ENCODE data around the gene IRX6. TPM values are rescaled to one million over a fixed set of nuclear protein-coding genes. Genes with fewer than 3 reads are reported as not detected.

Gene IRX6
- not detected in 2 replicates for total RNA-seq (2021)
- not detected for Bru-seq, nascent RNA
- BruChase-seq, experiment 1, labeled RNA remaining after a 2-hour chase = not detected
- not detected for BruChase-seq, experiment 2, labeled RNA remaining after a 6-hour chase
- long read RNA-seq = 0 reads

DNA sequence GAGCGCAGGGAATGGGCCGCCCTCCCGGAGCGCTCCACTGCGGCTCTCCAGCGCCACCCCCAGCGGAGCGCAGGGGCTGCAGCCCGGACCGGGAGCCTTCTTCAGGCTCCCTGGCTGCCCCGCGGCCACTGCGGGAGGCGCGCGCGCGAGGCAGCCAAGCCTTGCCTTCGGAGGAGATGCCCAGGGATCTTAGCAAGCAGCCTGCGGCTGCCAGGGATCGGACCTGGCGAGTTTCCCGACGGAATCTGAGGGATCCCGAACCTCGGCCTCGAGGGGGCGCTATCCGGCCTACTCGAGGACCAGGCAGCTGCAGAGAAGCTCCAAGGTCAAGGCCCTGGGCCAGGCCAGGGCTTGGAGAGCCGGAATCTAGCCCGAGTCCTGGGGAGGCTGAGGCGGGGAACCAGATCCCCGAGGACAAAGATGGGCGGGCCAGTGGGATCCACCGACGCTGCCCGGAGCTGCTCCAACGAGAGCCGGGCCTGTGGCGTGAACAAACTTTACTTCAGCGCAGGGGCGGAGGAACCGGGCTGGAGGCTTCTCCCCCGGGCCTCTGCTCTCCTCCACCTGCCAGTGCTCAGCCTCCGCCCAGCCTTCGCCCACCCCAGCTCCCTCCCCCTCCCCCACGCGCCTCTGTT is at the start of gene IRX6:
IRX6 (plus strand) TSS at position 567 of the 635 bp plus-strand sequence. CDS start 889 bp downstream, outside the sequence.
- ChIA-PET CTCF (no interaction called here), POLR2A (ENCODE audit: unreplicated experiment) (no interaction called here)
- H3K36me3 ChIP-seq (ENCODE audit: low read depth) = no peaks in the 10 kb centered on the region
- no peak within 1 kb of the TSS for H3K4me2 ChIP-seq
- no peaks in the 10 kb centered on the region for H3K79me2 ChIP-seq (ENCODE audit: low read depth)
- H3F3A ChIP-seq (ENCODE audit: insufficient read depth, low read depth) = no peaks in the 10 kb centered on the region
- H3K9me2 ChIP-seq (ENCODE audit: insufficient read depth) = no peaks in the 10 kb centered on the region
- no peak within 1 kb of the TSS for H2AFZ ChIP-seq
- no peak within 1 kb of the TSS for H3K4me3 ChIP-seq
- H3K4me1 ChIP-seq (replicated peaks; ENCODE audit: insufficient read depth) = peaks cover 9% of the 10 kb centered on the region
- H4K20me1 ChIP-seq (ENCODE audit: insufficient read depth) = no peaks in the 10 kb centered on the region
- H3K9me3 ChIP-seq (ENCODE audit: insufficient read depth, low read depth) = no peaks in the 10 kb centered on the region
- intact Hi-C loops (cut with micrococcal nuclease; ENCODE audit: unreplicated experiment) = no loop called here
- no peaks in the 10 kb centered on the region for H3K27me3 ChIP-seq (ENCODE audit: insufficient read depth, low read depth)
- no peak within 1 kb of the TSS for H3K27ac ChIP-seq
- BruUV-seq (replicated peaks) = no TSS peak
- TF ChIP-seq EZH2 (IDR thresholded peaks at IDR 0.05; ENCODE audit: low read depth) (no peak), CTCF (conservative IDR thresholded peaks at IDR 0.05) (no peak; the same call in 1 of the 2 replicates)
- DNase-seq = no peak

DNA sequence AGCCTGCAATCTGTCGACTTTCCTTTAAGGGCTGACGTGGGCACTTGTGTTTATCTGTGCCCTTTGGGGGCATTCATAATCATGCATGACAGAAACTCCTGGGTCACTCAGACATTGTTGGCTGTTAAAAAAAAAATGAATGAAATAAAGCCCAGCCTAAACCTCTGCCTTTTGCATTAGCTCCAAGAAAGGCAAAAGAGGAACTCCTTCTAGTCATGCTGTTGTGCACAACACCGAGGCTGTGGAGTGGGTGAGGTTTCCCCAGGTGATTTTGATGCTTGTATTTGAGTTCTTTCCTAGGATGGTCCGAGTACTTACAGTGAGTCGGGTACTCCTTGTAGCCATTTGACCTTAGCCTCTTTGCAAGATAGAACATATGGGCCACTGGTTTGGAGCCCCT is 49.6 kb upstream of the IRX6 start:
- H3F3A ChIP-seq (ENCODE audit: insufficient read depth, low read depth) = no peaks in the 10 kb centered on the region
- no peak overlapping the region for H3K4me3 ChIP-seq
- H3K9me3 ChIP-seq (ENCODE audit: insufficient read depth, low read depth) = no peaks in the 10 kb centered on the region
- intact Hi-C loops (cut with micrococcal nuclease; ENCODE audit: unreplicated experiment) = no loop called here
- no peaks in the 10 kb centered on the region for H3K27me3 ChIP-seq (ENCODE audit: insufficient read depth, low read depth)
- H3K4me2 ChIP-seq = no peak overlapping the region
- DNase-seq = no peak
- CTCF ChIA-PET = no interaction called here
- H3K27ac ChIP-seq = no peak overlapping the region
- H3K4me1 ChIP-seq (replicated peaks; ENCODE audit: insufficient read depth) = peaks cover 11% of the 10 kb centered on the region
- H3K9me2 ChIP-seq (ENCODE audit: insufficient read depth) = no peaks in the 10 kb centered on the region
- no TSS peak for BruUV-seq (replicated peaks)
- H2AFZ ChIP-seq = no peak overlapping the region
- TF ChIP-seq CTCF (conservative IDR thresholded peaks at IDR 0.05) = no peak
- no peak for TF ChIP-seq EZH2 (IDR thresholded peaks at IDR 0.05; ENCODE audit: low read depth)
- POLR2A ChIA-PET (ENCODE audit: unreplicated experiment) = no interaction called here
- no peaks in the 10 kb centered on the region for H3K79me2 ChIP-seq (ENCODE audit: low read depth)
- no peaks in the 10 kb centered on the region for H4K20me1 ChIP-seq (ENCODE audit: insufficient read depth)
- H3K36me3 ChIP-seq (ENCODE audit: low read depth) = no peaks in the 10 kb centered on the region

- Histone ChIP-seq H3K9me2 (ENCODE audit: insufficient read depth) (no peaks in the 10 kb centered on the region), H3K36me3 (ENCODE audit: low read depth) (no peaks in the 10 kb centered on the region), H4K20me1 (ENCODE audit: insufficient read depth) (no peaks in the 10 kb centered on the region), H3F3A (ENCODE audit: insufficient read depth, low read depth) (no peaks in the 10 kb centered on the region), H3K4me3 (no peak overlapping the region), H3K27ac (no peak overlapping the region), H3K4me2 (no peak overlapping the region), H3K27me3 (ENCODE audit: insufficient read depth, low read depth) (no peaks in the 10 kb centered on the region), H2AFZ (no peak overlapping the region), H3K4me1 (replicated peaks; ENCODE audit: insufficient read depth) (peaks cover 11% of the 10 kb centered on the region), H3K9me3 (ENCODE audit: insufficient read depth, low read depth) (no peaks in the 10 kb centered on the region), H3K79me2 (ENCODE audit: low read depth) (no peaks in the 10 kb centered on the region)
- intact Hi-C loops (cut with micrococcal nuclease; ENCODE audit: unreplicated experiment) = no loop called here
- TF ChIP-seq CTCF (conservative IDR thresholded peaks at IDR 0.05) = no peak
- TF ChIP-seq EZH2 (IDR thresholded peaks at IDR 0.05; ENCODE audit: low read depth) = no peak
- POLR2A ChIA-PET (ENCODE audit: unreplicated experiment) = no interaction called here
- DNase-seq = no peak
- CTCF ChIA-PET = no interaction called here
- no TSS peak for BruUV-seq (replicated peaks)
These were observed 48.8 kb upstream of the IRX6 start for GRCh38 chr16:55275167-55275566.

Data from PC-9 (cell line).